HG03066 (cell line): ENCODE results near the gene MAMDC4.
A peak's percentile ranks its signal among the peaks of the same experiment; 100 is the strongest.

Experiments used
- ATAC-seq: cut with Tn5 transposase; IDR thresholded peaks from one replicate; pipeline ENCODE4 v1.9.1; 2021; ENCODE audit warnings: low read depth; ENCODE audit not compliant: unreplicated experiment

The MAMDC4 gene

GRCh38 chr9:136848393-136849037 lies 3.6 kb upstream of the MAMDC4 start:
- ATAC-seq, result peak; percentile 4

GRCh38 chr9:136849038-136849959 lies 2.8 kb upstream of the MAMDC4 start, which contains the start of gene PHPT1:
PHPT1 (plus strand) TSS chr9:136849409; CDS start chr9:136849431, 22 bp downstream.
- peak; percentile 79 for ATAC-seq

- no peak for ATAC-seq
Observed at GRCh38 chr9:136849960-136850865, 1.9 kb upstream of the MAMDC4 start.

GRCh38 chr9:136850866-136851775 lies 1.0 kb upstream of the MAMDC4 start:
- ATAC-seq, result no peak

GRCh38 chr9:136852664-136853595 lies 784 bp downstream of the MAMDC4 start:
- ATAC-seq, result no peak

- ATAC-seq, result no peak
Observed at GRCh38 chr9:136853596-136854112, 1.5 kb downstream of the MAMDC4 start.

GRCh38 chr9:136854113-136854841 lies 2.1 kb downstream of the MAMDC4 start:
- no peak for ATAC-seq

- ATAC-seq, result no peak
Observed at GRCh38 chr9:136854842-136855460, 2.8 kb downstream of the MAMDC4 start.

- ATAC-seq, result no peak
Observed at GRCh38 chr9:136855461-136856078, 3.4 kb downstream of the MAMDC4 start.

GRCh38 chr9:136856079-136856476 lies 3.9 kb downstream of the MAMDC4 start:
- no peak for ATAC-seq

- no peak for ATAC-seq
Observed at GRCh38 chr9:136856541-136857141, 4.5 kb downstream of the MAMDC4 start.

- no peak for ATAC-seq
Observed at GRCh38 chr9:136857166-136857565, 5.0 kb downstream of the MAMDC4 start.

- ATAC-seq, result no peak
Observed at GRCh38 chr9:136857581-136858412, 5.7 kb downstream of the MAMDC4 start.

GRCh38 chr9:136858452-136858843 lies 6.3 kb downstream of the MAMDC4 start:
- ATAC-seq, result no peak
